Adipocyte (in vitro differentiated cells): Measurements from ENCODE around the gene ZNF12.
A peak's percentile ranks its signal among the peaks of the same experiment; 100 is the strongest.
"Not testable (repeated sequence)": the region's sequence is repeated elsewhere in the genome, so short reads cannot be mapped to it uniquely, and the experiment has no call there.

Experiments used
- DNase-seq: peaks from one replicate; pipeline ENCODE4 v3.0.0-alpha.2; 2015; ENCODE audit warnings: low read depth
- H3K27me3 ChIP-seq: replicated peaks from 2 replicates; pipeline ENCODE4 v1.7.0; 2013; ENCODE audit warnings: mild to moderate bottlenecking, low read length, moderate library complexity; ENCODE audit not compliant: control insufficient read depth, insufficient read depth
- H3K36me3 ChIP-seq: 2 replicates; pipeline ENCODE4 v1.7.0; 2013; ENCODE audit warnings: low read length, mild to moderate bottlenecking, moderate library complexity; ENCODE audit not compliant: control insufficient read depth, insufficient read depth, severe bottlenecking
- H3K4me1 ChIP-seq: 2 replicates; pipeline ENCODE4 v1.7.0; 2013; ENCODE audit warnings: mild to moderate bottlenecking, low read length, moderate library complexity; ENCODE audit not compliant: control insufficient read depth, insufficient read depth
- H3K4me3 ChIP-seq: 2 replicates; pipeline ENCODE4 v1.7.0; 2013; ENCODE audit warnings: mild to moderate bottlenecking, low read length, moderate library complexity
- H3K9ac ChIP-seq: 2 replicates; pipeline ENCODE4 v1.7.0; 2013; ENCODE audit warnings: mild to moderate bottlenecking, low read length, moderate library complexity
- H3K9me3 ChIP-seq: 2 replicates; pipeline ENCODE4 v1.7.0; 2013; ENCODE audit warnings: mild to moderate bottlenecking, low read length, moderate library complexity; ENCODE audit not compliant: control insufficient read depth

ZNF12 gene

DNA sequence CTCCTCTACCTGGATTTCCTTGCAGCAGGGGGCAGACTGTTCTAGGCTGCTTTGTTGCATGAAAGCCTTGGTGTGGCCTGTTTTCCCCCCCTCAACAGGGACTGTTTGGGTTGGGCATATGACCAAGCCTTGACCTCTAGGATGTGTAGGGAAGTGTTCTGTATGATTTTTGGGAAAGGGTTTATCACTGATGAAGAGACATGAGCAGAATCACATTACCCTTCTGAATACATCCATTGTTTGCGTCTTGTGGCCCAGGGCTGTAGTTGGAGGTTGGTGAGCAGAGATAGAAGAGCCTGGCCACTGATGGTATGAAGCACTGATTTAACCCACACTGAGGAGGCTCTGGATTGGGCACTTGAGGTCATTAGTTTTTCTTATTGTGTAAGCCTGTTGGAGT, 26.6 kb downstream of the ZNF12 start:
- H3K9ac ChIP-seq = no peak overlapping the region
- peaks cover 99% of the 10 kb centered on the region for H3K9me3 ChIP-seq
- H3K4me3 ChIP-seq = peak overlapping the region; percentile 65
- H3K27me3 ChIP-seq = no peaks in the 10 kb centered on the region
- H3K36me3 ChIP-seq = peaks cover 32% of the 10 kb centered on the region
- H3K4me1 ChIP-seq = no peaks in the 10 kb centered on the region
- DNase-seq = no peak

- DNase-seq = no peak
- H3K4me3 ChIP-seq = peak overlapping the region; percentile 27
- H3K27me3 ChIP-seq = no peaks in the 10 kb centered on the region
- no peak overlapping the region for H3K9ac ChIP-seq
- H3K4me1 ChIP-seq = no peaks in the 10 kb centered on the region
- H3K36me3 ChIP-seq = no peaks in the 10 kb centered on the region
- H3K9me3 ChIP-seq = peaks cover 86% of the 10 kb centered on the region
These were observed 30.8 kb downstream of the ZNF12 start for GRCh38 chr7:6675807-6676405.

GRCh38 chr7:6670851-6671250, 35.9 kb downstream of the ZNF12 start:
- H3K36me3 ChIP-seq, H3K27me3 ChIP-seq, H3K4me1 ChIP-seq, DNase-seq, H3K9ac ChIP-seq, H3K4me3 ChIP-seq: not testable (repeated sequence)
- H3K9me3 ChIP-seq = peaks cover 68% of the 10 kb centered on the region

- H3K4me3 ChIP-seq = no peak overlapping the region
- H3K9ac ChIP-seq = no peak overlapping the region
- DNase-seq = no peak
- H3K9me3 ChIP-seq = peaks cover 20% of the 10 kb centered on the region
- H3K36me3 ChIP-seq = peaks cover 8% of the 10 kb centered on the region
- no peaks in the 10 kb centered on the region for H3K27me3 ChIP-seq
- H3K4me1 ChIP-seq = no peaks in the 10 kb centered on the region
These were observed 48.0 kb downstream of the ZNF12 start for GRCh38 chr7:6658618-6659345.

DNA sequence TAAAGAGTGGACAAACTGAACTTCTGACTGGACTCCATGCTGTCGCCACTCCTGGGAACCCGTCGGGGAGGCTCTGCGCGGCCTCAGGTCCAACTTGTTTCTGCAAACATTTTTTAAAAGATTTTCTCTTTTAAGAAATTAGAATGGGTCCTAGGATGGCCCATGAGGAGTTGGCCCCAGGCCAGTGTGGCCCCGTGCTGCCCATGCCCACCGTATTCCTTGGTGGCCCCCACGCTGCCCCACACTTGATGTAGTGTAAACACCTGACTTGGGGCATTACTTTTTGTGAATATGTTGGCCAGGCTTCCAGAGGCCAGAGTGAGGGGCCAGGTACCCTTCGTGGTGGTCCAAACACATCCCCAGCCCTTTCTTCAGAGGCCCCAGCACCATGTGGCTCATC, 50.3 kb downstream of the ZNF12 start:
- Histone ChIP-seq H3K27me3 (no peaks in the 10 kb centered on the region), H3K4me1 (no peaks in the 10 kb centered on the region), H3K9me3 (peaks cover 6% of the 10 kb centered on the region), H3K36me3 (peaks cover 18% of the 10 kb centered on the region), H3K9ac (no peak overlapping the region), H3K4me3 (no peak overlapping the region)
- DNase-seq = no peak

DNA sequence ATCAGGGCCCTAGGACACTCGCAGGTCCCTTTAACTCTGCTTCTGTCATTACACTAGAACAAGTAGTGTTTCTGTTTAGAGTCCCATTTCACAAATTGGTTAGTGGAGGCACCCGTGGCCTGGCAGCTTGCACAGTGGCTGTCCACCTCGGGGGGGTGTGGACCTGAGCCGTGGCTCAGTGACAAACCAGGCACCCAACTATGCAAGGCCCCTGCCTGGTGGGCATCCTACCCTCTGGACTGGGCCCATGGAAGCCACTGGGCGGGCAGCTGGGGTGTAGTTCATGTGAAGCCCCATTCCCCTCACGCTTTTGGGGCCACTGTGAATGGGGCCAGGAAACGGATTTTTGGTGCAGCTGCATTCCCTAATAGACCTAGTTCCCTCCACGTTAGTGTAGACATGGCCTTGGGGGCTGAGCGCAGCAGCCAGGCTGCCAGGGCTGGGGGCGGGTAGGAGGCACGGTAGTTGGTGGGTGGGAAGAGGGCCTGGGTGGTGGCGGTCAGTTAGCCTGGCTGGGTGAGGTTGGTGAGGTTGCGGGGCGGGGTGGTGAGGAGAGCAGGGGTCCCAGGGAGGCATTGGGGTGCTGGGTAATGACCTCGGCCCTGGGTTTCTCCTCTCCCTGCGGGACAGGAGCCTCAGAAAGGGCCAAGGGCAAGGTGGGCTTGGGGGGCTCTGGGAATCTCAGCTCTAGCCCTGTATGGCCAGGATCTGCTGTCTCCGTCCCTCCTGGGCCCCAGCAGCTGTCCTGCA, 50.9 kb downstream of the ZNF12 start:
- H3K27me3 ChIP-seq = no peaks in the 10 kb centered on the region
- peaks cover 3% of the 10 kb centered on the region for H3K9me3 ChIP-seq
- peaks cover 18% of the 10 kb centered on the region for H3K36me3 ChIP-seq
- no peak overlapping the region for H3K4me3 ChIP-seq
- H3K4me1 ChIP-seq = no peaks in the 10 kb centered on the region
- no peak for DNase-seq
- H3K9ac ChIP-seq = no peak overlapping the region

DNA sequence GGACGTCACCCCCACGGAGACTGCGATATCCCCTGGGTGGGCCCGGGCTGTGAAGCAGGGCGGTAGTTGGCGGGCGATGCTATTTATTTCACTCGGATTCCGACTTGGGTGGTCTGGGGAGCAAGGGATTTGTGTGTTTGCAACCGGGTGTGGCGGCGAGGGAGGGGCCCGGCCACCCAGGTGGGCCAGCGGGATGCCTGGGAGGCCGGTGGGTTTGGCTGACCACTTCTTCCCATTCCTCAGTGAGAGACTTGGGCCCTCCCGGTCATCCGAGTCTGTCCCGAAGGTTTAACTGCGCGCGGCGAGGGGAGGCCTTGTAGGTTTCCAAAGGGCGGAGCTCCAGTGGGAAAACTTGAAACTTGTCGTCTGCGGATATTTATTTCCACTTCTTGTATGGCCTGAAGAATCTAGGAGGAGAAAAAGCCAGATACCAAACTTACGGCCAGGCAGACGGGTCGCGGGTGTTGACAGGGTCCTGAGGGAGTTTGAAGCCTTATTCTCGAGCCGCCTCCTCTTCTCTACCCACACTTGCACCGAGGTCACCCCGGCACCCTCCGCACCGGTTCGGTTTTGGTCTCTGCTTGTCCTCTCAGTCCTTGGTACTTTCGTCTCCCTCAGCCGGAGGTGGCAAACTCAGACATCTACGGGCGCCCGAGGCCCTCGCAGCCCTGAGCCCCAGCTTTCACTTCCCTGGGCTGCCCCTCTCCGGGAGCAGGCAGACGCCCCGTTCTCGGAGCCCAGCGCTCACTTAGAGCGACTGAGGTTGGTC, 51.7 kb downstream of the ZNF12 start:
- Histone ChIP-seq H3K4me3 (no peak overlapping the region), H3K4me1 (no peaks in the 10 kb centered on the region), H3K9me3 (peaks cover 3% of the 10 kb centered on the region), H3K27me3 (no peaks in the 10 kb centered on the region), H3K36me3 (peaks cover 18% of the 10 kb centered on the region), H3K9ac (no peak overlapping the region)
- DNase-seq = no peak

GRCh38 chr7:6654113-6654841, 52.5 kb downstream of the ZNF12 start:
- peaks cover 3% of the 10 kb centered on the region for H3K9me3 ChIP-seq
- H3K9ac ChIP-seq = no peak overlapping the region
- peaks cover 19% of the 10 kb centered on the region for H3K36me3 ChIP-seq

GRCh38 chr7:6653071-6654003, 53.4 kb downstream of the ZNF12 start:
- H3K36me3 ChIP-seq = peaks cover 21% of the 10 kb centered on the region
- H3K4me3 ChIP-seq = no peak overlapping the region
- H3K27me3 ChIP-seq = no peaks in the 10 kb centered on the region
- H3K4me1 ChIP-seq = no peaks in the 10 kb centered on the region
- no peak overlapping the region for H3K9ac ChIP-seq
- DNase-seq = no peak
- no peaks in the 10 kb centered on the region for H3K9me3 ChIP-seq

More at GRCh38 chr7:6654113-6654841, 52.5 kb downstream of the ZNF12 start:
- H3K27me3 ChIP-seq = no peaks in the 10 kb centered on the region
- no peak overlapping the region for H3K4me3 ChIP-seq
- no peak for DNase-seq
- H3K4me1 ChIP-seq = no peaks in the 10 kb centered on the region

- no peaks in the 10 kb centered on the region for H3K9me3 ChIP-seq
- no peak overlapping the region for H3K9ac ChIP-seq
- no peaks in the 10 kb centered on the region for H3K4me1 ChIP-seq
- peaks cover 25% of the 10 kb centered on the region for H3K36me3 ChIP-seq
- no peak overlapping the region for H3K4me3 ChIP-seq
- no peak for DNase-seq
- H3K27me3 ChIP-seq = no peaks in the 10 kb centered on the region
These were observed 54.2 kb downstream of the ZNF12 start for GRCh38 chr7:6652446-6653011.
